ENCODE results near the gene TMEM132D.

TMEM132D gene

DNA sequence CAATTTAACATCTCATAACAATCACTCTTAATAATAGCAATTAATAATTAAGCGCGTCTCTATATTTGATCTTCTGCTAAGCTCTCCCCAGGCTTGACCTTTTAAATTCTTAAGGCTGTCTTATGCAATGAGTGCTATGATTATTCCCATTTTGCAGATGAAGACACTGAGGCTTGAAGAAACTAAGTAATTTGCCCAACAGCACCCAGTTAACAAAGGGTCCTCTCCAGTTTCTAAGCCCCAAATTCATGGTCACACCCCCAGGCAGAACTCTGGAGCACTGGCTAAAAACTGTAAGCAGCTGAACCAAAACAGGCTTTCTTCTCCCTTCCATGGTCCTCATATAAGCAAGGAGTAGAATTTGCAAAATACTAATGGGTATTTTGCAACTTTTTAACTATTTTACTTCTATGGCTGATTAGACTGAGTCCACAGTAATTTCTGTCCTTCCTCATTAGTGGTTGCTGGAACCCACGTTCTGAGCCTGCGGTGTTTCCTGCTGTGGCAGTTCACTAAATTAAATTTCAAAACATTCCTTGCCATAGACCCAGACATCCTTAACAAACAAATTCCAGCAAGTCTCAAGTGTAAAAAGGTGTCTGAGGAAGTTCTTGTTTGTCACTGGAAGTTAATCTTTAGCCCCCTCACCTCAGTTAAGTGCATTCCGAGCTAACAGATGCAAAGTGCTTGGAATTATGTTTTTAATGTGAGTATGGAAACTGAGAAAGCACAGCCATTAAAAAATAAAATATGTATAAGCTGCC lies 76.5 kb downstream of the TMEM132D start:
- Histone ChIP-seq H3K27ac (ENCODE audit: low read depth in 2 of 2, low read length in 2 of 2) (no peak overlapping the region), H3K36me3 (ENCODE audit: control insufficient read depth in 2 of 2, insufficient read depth in 2 of 2, low read length in 2 of 2) (no peaks in the 10 kb centered on the region), H3K4me1 (ENCODE audit: control insufficient read depth in 2 of 2, insufficient read depth in 2 of 2, low read length in 2 of 2) (no peaks in the 10 kb centered on the region), H3K9me3 (ENCODE audit: control insufficient read depth in 2 of 2, low read length in 2 of 2) (no peaks in the 10 kb centered on the region), H3K27me3 (ENCODE audit: control insufficient read depth in 2 of 2, insufficient read depth in 2 of 2, low read length in 2 of 2) (no peaks in the 10 kb centered on the region), H3K4me3 (ENCODE audit: low read length in 2 of 2) (no peak overlapping the region), H3K9ac (ENCODE audit: low read depth in 1 of 2, low read length in 2 of 2) (no peak overlapping the region)

DNA sequence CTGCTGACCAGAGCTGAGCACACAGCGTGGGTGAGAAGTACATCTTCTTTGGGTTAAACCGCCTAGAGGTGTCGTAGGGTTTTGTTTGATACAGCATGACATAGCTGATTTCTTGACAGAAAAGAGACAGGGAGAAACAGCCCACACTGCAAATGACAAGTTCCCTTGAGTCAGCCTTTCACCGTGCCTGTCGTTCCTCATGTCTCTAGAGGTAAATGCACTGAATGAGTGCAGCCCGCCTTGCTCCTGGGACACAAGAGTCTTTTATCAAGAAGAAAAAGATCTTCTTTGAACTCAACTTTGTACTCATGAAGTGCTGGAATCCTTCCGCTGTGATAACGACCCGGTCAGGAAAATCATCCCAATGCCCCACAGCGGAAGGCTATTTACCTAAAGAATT lies 77.6 kb downstream of the TMEM132D start:
- no peak overlapping the region for H3K27ac ChIP-seq (ENCODE audit: low read depth in 2 of 2, low read length in 2 of 2)
- H3K27me3 ChIP-seq (ENCODE audit: control insufficient read depth in 2 of 2, insufficient read depth in 2 of 2, low read length in 2 of 2): no peaks in the 10 kb centered on the region
- H3K36me3 ChIP-seq (ENCODE audit: control insufficient read depth in 2 of 2, insufficient read depth in 2 of 2, low read length in 2 of 2): no peaks in the 10 kb centered on the region
- H3K9ac ChIP-seq (ENCODE audit: low read depth in 1 of 2, low read length in 2 of 2): no peak overlapping the region
- no peaks in the 10 kb centered on the region for H3K4me1 ChIP-seq (ENCODE audit: control insufficient read depth in 2 of 2, insufficient read depth in 2 of 2, low read length in 2 of 2)
- no peak overlapping the region for H3K4me3 ChIP-seq (ENCODE audit: low read length in 2 of 2)
- no peaks in the 10 kb centered on the region for H3K9me3 ChIP-seq (ENCODE audit: control insufficient read depth in 2 of 2, low read length in 2 of 2)

DNA sequence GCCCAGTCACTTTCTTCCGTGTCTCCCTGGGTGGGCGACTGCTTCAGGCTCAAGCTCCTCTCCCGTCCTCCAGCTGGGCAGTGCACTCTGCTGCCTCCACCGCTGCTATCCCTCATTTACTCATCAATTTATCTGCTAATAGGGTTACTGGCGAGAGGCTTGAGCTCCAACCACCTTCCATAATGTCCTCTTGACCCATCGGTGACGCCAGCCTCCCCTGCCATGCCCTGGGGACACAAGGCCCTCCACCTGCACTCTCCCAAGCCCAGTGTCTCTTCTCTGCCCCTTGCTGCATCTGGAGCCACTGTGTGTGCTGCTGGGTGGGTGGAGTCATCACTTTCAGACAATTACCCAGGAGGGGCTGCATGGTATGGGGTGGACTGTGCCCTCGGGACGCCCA lies 78.5 kb downstream of the TMEM132D start:
- H3K36me3 ChIP-seq (ENCODE audit: control insufficient read depth in 2 of 2, insufficient read depth in 2 of 2, low read length in 2 of 2): no peaks in the 10 kb centered on the region
- no peak overlapping the region for H3K4me3 ChIP-seq (ENCODE audit: low read length in 2 of 2)
- H3K27ac ChIP-seq (ENCODE audit: low read depth in 2 of 2, low read length in 2 of 2): no peak overlapping the region
- H3K9me3 ChIP-seq (ENCODE audit: control insufficient read depth in 2 of 2, low read length in 2 of 2): no peaks in the 10 kb centered on the region
- H3K4me1 ChIP-seq (ENCODE audit: control insufficient read depth in 2 of 2, insufficient read depth in 2 of 2, low read length in 2 of 2): no peaks in the 10 kb centered on the region
- H3K27me3 ChIP-seq (ENCODE audit: control insufficient read depth in 2 of 2, insufficient read depth in 2 of 2, low read length in 2 of 2): no peaks in the 10 kb centered on the region
- no peak overlapping the region for H3K9ac ChIP-seq (ENCODE audit: low read depth in 1 of 2, low read length in 2 of 2)

DNA sequence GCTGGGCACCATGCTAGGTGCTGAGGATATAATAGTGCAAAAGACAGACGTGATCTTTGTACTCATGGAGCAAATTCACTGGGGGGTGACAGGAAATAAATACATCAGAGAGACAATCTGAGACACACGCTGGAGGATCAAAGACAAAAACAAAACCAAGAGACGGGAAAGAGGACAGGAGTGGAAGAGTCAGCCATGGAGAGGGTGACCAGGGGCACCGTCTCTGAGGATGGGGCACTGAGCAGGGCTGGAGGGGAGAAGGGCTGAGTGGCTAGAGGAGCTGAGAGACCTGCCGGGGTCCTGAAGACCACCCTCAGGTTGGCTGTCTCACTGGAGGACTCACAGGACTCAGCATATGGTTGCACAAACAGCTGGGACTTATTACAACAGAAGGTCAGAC lies 81.9 kb downstream of the TMEM132D start:
- Histone ChIP-seq H3K4me3 (ENCODE audit: low read length in 2 of 2) (no peak overlapping the region), H3K4me1 (ENCODE audit: control insufficient read depth in 2 of 2, insufficient read depth in 2 of 2, low read length in 2 of 2) (no peaks in the 10 kb centered on the region), H3K36me3 (ENCODE audit: control insufficient read depth in 2 of 2, insufficient read depth in 2 of 2, low read length in 2 of 2) (no peaks in the 10 kb centered on the region), H3K9me3 (ENCODE audit: control insufficient read depth in 2 of 2, low read length in 2 of 2) (no peaks in the 10 kb centered on the region), H3K27me3 (ENCODE audit: control insufficient read depth in 2 of 2, insufficient read depth in 2 of 2, low read length in 2 of 2) (no peaks in the 10 kb centered on the region), H3K27ac (ENCODE audit: low read depth in 2 of 2, low read length in 2 of 2) (no peak overlapping the region), H3K9ac (ENCODE audit: low read depth in 1 of 2, low read length in 2 of 2) (no peak overlapping the region)

DNA sequence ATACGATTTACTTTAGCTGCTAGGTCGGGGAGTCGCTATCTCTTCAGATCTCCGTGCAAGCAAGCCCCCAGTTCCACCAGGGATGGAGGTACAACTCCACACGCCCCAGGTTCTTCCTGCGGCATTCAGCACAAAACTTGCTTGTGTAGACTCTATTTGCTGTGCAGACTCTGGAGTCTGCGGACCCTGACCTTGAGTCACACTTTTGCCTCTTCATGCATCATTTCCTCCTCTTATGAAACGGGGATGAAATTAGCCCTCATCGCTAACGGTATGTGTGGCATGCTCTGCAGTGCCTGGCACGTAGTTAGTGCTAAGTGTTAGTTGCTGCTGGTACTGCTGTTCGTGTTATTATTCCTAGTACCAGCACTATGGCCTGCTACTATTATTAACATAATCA lies 84.4 kb downstream of the TMEM132D start:
- H3K4me1 ChIP-seq (ENCODE audit: control insufficient read depth in 2 of 2, insufficient read depth in 2 of 2, low read length in 2 of 2): no peaks in the 10 kb centered on the region
- no peak overlapping the region for H3K27ac ChIP-seq (ENCODE audit: low read depth in 2 of 2, low read length in 2 of 2)
- no peak overlapping the region for H3K4me3 ChIP-seq (ENCODE audit: low read length in 2 of 2)
- no peaks in the 10 kb centered on the region for H3K9me3 ChIP-seq (ENCODE audit: control insufficient read depth in 2 of 2, low read length in 2 of 2)
- H3K27me3 ChIP-seq (ENCODE audit: control insufficient read depth in 2 of 2, insufficient read depth in 2 of 2, low read length in 2 of 2): no peaks in the 10 kb centered on the region
- no peak overlapping the region for H3K9ac ChIP-seq (ENCODE audit: low read depth in 1 of 2, low read length in 2 of 2)
- H3K36me3 ChIP-seq (ENCODE audit: control insufficient read depth in 2 of 2, insufficient read depth in 2 of 2, low read length in 2 of 2): no peaks in the 10 kb centered on the region

DNA sequence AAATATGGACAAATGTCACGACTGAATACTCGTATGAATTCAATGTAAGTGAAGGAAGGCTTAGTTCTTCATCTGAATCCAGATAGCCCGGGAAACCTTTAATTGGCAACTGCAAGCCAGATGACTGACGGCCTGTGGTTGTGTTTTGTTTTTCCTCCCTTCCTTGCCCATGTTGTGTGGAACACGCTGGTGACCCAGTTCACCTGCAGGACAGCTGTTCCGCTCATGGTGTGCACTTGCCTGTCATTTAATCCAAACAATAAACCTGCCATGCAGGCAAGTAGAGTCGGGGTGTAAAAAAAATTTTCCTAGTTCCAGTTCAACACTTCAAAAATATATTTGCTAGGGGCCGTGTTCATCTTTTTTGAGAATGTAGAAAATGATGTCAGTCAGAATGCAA lies 88.0 kb downstream of the TMEM132D start:
- H3K27ac ChIP-seq (ENCODE audit: low read depth in 2 of 2, low read length in 2 of 2): no peak overlapping the region
- H3K9ac ChIP-seq (ENCODE audit: low read depth in 1 of 2, low read length in 2 of 2): no peak overlapping the region
- no peaks in the 10 kb centered on the region for H3K9me3 ChIP-seq (ENCODE audit: control insufficient read depth in 2 of 2, low read length in 2 of 2)
- no peaks in the 10 kb centered on the region for H3K4me1 ChIP-seq (ENCODE audit: control insufficient read depth in 2 of 2, insufficient read depth in 2 of 2, low read length in 2 of 2)
- no peaks in the 10 kb centered on the region for H3K36me3 ChIP-seq (ENCODE audit: control insufficient read depth in 2 of 2, insufficient read depth in 2 of 2, low read length in 2 of 2)
- H3K27me3 ChIP-seq (ENCODE audit: control insufficient read depth in 2 of 2, insufficient read depth in 2 of 2, low read length in 2 of 2): no peaks in the 10 kb centered on the region
- H3K4me3 ChIP-seq (ENCODE audit: low read length in 2 of 2): no peak overlapping the region

DNA sequence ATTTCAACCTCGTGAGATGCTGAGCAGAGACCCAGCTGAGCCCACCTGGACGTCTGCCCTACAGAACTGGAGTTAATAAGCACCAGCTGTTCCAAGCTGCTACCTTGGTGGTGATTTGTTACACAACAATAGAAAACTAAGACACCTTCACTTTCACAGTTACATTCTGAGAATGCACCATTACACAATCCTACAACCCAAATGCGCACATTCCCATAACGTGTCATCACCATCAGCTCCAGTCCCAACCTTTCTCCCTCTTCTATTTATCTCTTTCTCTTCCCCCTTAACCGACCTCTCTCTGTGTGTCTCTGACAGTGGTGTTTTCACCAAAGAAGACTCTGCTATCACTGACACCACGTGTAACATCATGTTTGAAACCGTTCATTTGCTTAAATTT lies 91.9 kb downstream of the TMEM132D start:
- no peaks in the 10 kb centered on the region for H3K27me3 ChIP-seq (ENCODE audit: control insufficient read depth in 2 of 2, insufficient read depth in 2 of 2, low read length in 2 of 2)
- H3K27ac ChIP-seq (ENCODE audit: low read depth in 2 of 2, low read length in 2 of 2): no peak overlapping the region
- H3K4me3 ChIP-seq (ENCODE audit: low read length in 2 of 2): no peak overlapping the region
- no peak overlapping the region for H3K9ac ChIP-seq (ENCODE audit: low read depth in 1 of 2, low read length in 2 of 2)
- H3K4me1 ChIP-seq (ENCODE audit: control insufficient read depth in 2 of 2, insufficient read depth in 2 of 2, low read length in 2 of 2): no peaks in the 10 kb centered on the region
- no peaks in the 10 kb centered on the region for H3K36me3 ChIP-seq (ENCODE audit: control insufficient read depth in 2 of 2, insufficient read depth in 2 of 2, low read length in 2 of 2)
- H3K9me3 ChIP-seq (ENCODE audit: control insufficient read depth in 2 of 2, low read length in 2 of 2): no peaks in the 10 kb centered on the region

DNA sequence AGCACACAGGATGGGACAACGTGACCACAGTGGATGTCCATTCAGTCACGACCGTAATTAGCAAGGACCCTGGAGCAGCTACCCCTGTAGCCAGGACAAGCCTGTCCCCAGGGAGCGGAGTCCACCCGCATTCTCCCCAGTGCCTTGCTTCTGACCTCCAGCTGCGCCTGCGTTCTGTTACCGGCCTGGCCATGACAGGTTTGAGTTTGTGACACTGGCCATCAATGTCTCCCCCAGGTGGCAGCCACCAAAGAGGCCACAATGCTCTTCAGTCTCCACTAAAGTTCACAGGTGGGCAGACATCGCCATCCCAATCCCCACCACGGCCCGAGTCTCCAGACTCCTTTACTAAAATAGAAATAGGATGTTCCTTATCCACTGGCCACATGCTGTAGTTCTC lies 96.7 kb downstream of the TMEM132D start:
- Histone ChIP-seq H3K4me3 (ENCODE audit: low read length in 2 of 2) (no peak overlapping the region), H3K4me1 (ENCODE audit: control insufficient read depth in 2 of 2, insufficient read depth in 2 of 2, low read length in 2 of 2) (no peaks in the 10 kb centered on the region), H3K9me3 (ENCODE audit: control insufficient read depth in 2 of 2, low read length in 2 of 2) (no peaks in the 10 kb centered on the region), H3K27ac (ENCODE audit: low read depth in 2 of 2, low read length in 2 of 2) (no peak overlapping the region), H3K36me3 (ENCODE audit: control insufficient read depth in 2 of 2, insufficient read depth in 2 of 2, low read length in 2 of 2) (no peaks in the 10 kb centered on the region), H3K27me3 (ENCODE audit: control insufficient read depth in 2 of 2, insufficient read depth in 2 of 2, low read length in 2 of 2) (no peaks in the 10 kb centered on the region), H3K9ac (ENCODE audit: low read depth in 1 of 2, low read length in 2 of 2) (no peak overlapping the region)

DNA sequence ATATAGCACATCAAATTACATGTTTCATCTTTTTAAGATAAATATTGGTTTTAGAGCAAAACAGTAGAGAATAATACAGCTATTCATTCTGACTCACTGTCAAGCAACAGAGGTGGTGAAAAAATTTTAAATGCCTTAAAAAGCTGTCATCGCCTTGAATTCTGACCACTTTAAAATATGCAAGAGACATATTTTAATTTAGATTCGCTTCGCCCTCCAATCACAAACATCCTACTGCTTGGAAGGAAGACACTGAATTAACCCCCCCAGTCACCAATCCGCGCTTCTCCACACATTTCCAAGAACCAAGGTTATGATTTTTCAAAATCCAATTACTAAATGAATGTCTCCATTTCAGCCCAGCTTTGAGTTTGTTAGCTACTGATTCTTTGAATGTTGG lies 112.4 kb downstream of the TMEM132D start:
- Histone ChIP-seq H3K36me3 (ENCODE audit: control insufficient read depth in 2 of 2, insufficient read depth in 2 of 2, low read length in 2 of 2) (no peaks in the 10 kb centered on the region), H3K27me3 (ENCODE audit: control insufficient read depth in 2 of 2, insufficient read depth in 2 of 2, low read length in 2 of 2) (no peaks in the 10 kb centered on the region), H3K9me3 (ENCODE audit: control insufficient read depth in 2 of 2, low read length in 2 of 2) (peaks cover 0 to 2% of the 10 kb centered on the region in 2 donors), H3K9ac (ENCODE audit: low read depth in 1 of 2, low read length in 2 of 2) (no peak overlapping the region), H3K4me3 (ENCODE audit: low read length in 2 of 2) (no peak overlapping the region), H3K27ac (ENCODE audit: low read depth in 2 of 2, low read length in 2 of 2) (no peak overlapping the region), H3K4me1 (ENCODE audit: control insufficient read depth in 2 of 2, insufficient read depth in 2 of 2, low read length in 2 of 2) (no peaks in the 10 kb centered on the region)

DNA sequence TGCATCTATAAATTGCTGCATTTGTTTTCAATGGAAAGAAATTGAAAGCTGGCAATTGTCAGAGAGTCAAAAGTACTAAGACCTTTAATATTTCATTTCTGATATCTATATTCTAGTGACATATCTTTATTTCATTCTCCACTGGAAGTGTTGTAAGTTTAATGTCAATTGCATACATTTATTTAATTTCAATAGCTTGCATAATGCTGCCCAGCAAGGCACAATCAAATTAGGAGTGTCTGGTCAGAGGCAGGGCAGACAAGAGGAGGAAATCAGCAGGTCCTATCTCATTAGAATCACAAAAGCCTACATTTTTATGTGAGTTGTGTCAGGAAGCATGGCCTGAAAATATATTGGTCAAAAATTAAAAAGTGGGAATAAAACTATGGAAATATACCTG lies 112.9 kb downstream of the TMEM132D start:
- no peaks in the 10 kb centered on the region for H3K4me1 ChIP-seq (ENCODE audit: control insufficient read depth in 2 of 2, insufficient read depth in 2 of 2, low read length in 2 of 2)

More for the DNA sequence above, 112.9 kb downstream of the TMEM132D start:
- Histone ChIP-seq H3K4me3 (ENCODE audit: low read length in 2 of 2) (no peak overlapping the region), H3K9me3 (ENCODE audit: control insufficient read depth in 2 of 2, low read length in 2 of 2) (peaks cover 0 to 2% of the 10 kb centered on the region in 2 donors), H3K9ac (ENCODE audit: low read depth in 1 of 2, low read length in 2 of 2) (no peak overlapping the region), H3K36me3 (ENCODE audit: control insufficient read depth in 2 of 2, insufficient read depth in 2 of 2, low read length in 2 of 2) (no peaks in the 10 kb centered on the region), H3K27me3 (ENCODE audit: control insufficient read depth in 2 of 2, insufficient read depth in 2 of 2, low read length in 2 of 2) (no peaks in the 10 kb centered on the region), H3K27ac (ENCODE audit: low read depth in 2 of 2, low read length in 2 of 2) (no peak overlapping the region)
